Measurements from ENCODE around the gene CNGA1. TPM values are rescaled to one million over a fixed set of nuclear protein-coding genes. Genes with fewer than 3 reads are reported as not detected.
"Not testable (repeated sequence)": the region's sequence is repeated elsewhere in the genome, so short reads cannot be mapped to it uniquely, and the experiment has no call there.

CNGA1 gene
- total RNA-seq, 2 experiments from 2014 or later, result 0.26 to 0.94 TPM

DNA sequence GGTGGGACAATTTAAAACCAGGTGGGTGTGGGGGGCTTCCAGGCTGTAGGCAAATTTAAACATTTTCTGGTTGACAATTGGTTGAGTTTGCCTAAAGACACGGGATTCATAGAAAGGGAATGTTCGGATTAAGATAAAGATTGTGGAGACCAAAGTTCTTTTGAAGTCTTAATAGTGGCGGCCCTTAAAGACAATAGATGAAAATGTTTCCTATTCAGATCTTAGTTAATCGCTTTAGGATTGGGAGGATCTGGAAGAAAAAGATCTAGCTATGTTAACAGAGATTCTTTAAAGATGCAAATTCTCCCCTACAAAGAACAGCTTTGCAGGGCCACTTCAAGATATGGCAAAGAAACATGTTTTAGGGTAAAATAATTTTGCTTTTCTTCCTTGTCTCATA lies 4.8 kb downstream of the CNGA1 start:
- H3K4me3 Mint-ChIP-seq, result no peak overlapping the region
- H3K27ac Mint-ChIP-seq, result no peak overlapping the region
- CTCF ChIA-PET, result interaction anchor here (1.0 to 1.5 kb wide), 3 partner anchors 10 to 74 kb away, joined by 3 read pairs; no protein-coding TSS in a partner anchor
- H3K4me1 Mint-ChIP-seq (ENCODE audit: low read depth), result peaks cover 4% of the 10 kb centered on the region
- intact Hi-C loops (cut with micrococcal nuclease), result no loop called here
- H3K9me3 Mint-ChIP-seq, result peaks cover 3% of the 10 kb centered on the region
- peaks cover 5% of the 10 kb centered on the region for H3K36me3 Mint-ChIP-seq (ENCODE audit: low read depth)
- H3K27me3 Mint-ChIP-seq (ENCODE audit: low read depth), result no peaks in the 10 kb centered on the region
- no peak for DNase-seq

GRCh38 chr4:48010906-48011305 lies 5.6 kb downstream of the CNGA1 start:
- DNase-seq; H3K27ac Mint-ChIP-seq; H3K36me3 Mint-ChIP-seq (ENCODE audit: low read depth); H3K4me3 Mint-ChIP-seq; H3K9me3 Mint-ChIP-seq; H3K4me1 Mint-ChIP-seq (ENCODE audit: low read depth); intact Hi-C loops (cut with micrococcal nuclease); H3K27me3 Mint-ChIP-seq (ENCODE audit: low read depth): not testable (repeated sequence)
- CTCF ChIA-PET, result interaction anchor here (0.7 to 1.4 kb wide), 6 partner anchors 8 to 98 kb away, joined by 3 to 5 read pairs (median 3); no protein-coding TSS in a partner anchor

DNA sequence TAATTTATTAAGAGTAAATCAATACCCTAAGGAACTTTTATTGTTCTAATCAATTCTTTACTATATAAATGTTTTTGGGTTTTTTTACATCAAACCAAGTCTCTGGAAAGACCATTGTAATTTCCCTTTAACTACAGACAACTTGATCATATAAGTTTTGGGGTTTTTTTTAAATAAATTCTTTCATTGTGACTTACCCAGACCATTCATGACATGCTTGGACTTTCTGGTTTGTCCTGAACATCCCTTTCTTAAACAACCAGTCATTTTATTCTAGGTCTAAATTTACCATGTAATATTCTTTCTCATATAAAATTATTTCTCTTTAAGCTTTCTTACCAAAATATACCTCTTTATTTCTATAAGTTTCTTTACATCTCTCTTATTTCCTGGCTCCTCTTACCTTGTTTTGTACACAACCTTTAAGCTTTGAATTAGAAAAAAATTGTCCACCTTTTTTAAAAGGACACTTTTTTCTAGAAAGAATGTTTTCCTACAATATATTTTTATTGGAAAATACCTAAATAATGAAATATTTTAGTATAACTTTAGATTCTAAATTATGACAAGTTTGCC lies 8.4 kb downstream of the CNGA1 start:
- Mint-ChIP-seq H3K27me3 (ENCODE audit: low read depth) (no peaks in the 10 kb centered on the region), H3K4me1 (ENCODE audit: low read depth) (no peaks in the 10 kb centered on the region), H3K9me3 (peaks cover 14% of the 10 kb centered on the region), H3K36me3 (ENCODE audit: low read depth) (peaks cover 7% of the 10 kb centered on the region), H3K27ac (no peak overlapping the region), H3K4me3 (no peak overlapping the region)
- CTCF ChIA-PET, result no interaction called here
- intact Hi-C loops (cut with micrococcal nuclease), result no loop called here
- no peak for DNase-seq

- peaks cover 5% of the 10 kb centered on the region for H3K36me3 Mint-ChIP-seq (ENCODE audit: low read depth)
- peaks cover 14% of the 10 kb centered on the region for H3K9me3 Mint-ChIP-seq
- no peak for DNase-seq
- H3K27ac Mint-ChIP-seq, result no peak overlapping the region
- H3K27me3 Mint-ChIP-seq (ENCODE audit: low read depth), result no peaks in the 10 kb centered on the region
- CTCF ChIA-PET, result interaction anchor here (4.8 kb wide), 1 partner anchor 10 kb away, joined by 30 read pairs; the partner anchor contains the start of genes CNGA1 and NIPAL1
- H3K4me3 Mint-ChIP-seq, result no peak overlapping the region
- intact Hi-C loops (cut with micrococcal nuclease), result loop anchor here (2.0 kb wide), 1 partner anchor 265 kb away; no protein-coding TSS in a partner anchor
- H3K4me1 Mint-ChIP-seq (ENCODE audit: low read depth), result no peaks in the 10 kb centered on the region
Observed at GRCh38 chr4:48005781-48006180, 10.7 kb downstream of the CNGA1 start.

DNA sequence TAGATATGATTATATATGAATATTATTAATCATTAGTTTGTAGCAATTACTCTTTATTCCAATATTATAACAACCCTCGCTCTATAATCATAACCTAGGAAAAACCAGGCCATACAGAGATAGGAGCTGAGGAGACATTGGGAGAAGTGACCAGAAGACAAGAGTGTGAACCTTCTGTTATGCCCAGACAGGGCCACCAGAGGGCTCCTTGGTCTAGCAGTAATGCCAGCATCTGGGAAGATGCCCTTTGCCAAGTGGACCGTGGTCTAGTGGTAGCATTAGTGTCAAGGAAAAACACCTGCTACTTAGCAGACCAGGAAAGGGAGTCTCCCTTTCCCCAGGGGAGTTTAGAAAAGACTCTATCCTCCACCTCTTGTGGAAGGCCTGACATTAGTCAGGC lies 12.9 kb downstream of the CNGA1 start:
- H3K4me1 Mint-ChIP-seq (ENCODE audit: low read depth); H3K36me3 Mint-ChIP-seq (ENCODE audit: low read depth); H3K27me3 Mint-ChIP-seq (ENCODE audit: low read depth); H3K4me3 Mint-ChIP-seq; H3K27ac Mint-ChIP-seq: not testable (repeated sequence)
- peaks cover 17% of the 10 kb centered on the region for H3K9me3 Mint-ChIP-seq
- CTCF ChIA-PET, result interaction anchor here (0.7 to 4.8 kb wide), 15 partner anchors 12 to 105 kb away, joined by 3 to 47 read pairs (median 6); partner anchors contain the start of genes CNGA1 and NIPAL1
- DNase-seq, result peak; percentile 70
- intact Hi-C loops (cut with micrococcal nuclease), result loop anchor here (1.0 to 5.0 kb wide), 4 partner anchors 64 to 138 kb away; no protein-coding TSS in a partner anchor

DNA sequence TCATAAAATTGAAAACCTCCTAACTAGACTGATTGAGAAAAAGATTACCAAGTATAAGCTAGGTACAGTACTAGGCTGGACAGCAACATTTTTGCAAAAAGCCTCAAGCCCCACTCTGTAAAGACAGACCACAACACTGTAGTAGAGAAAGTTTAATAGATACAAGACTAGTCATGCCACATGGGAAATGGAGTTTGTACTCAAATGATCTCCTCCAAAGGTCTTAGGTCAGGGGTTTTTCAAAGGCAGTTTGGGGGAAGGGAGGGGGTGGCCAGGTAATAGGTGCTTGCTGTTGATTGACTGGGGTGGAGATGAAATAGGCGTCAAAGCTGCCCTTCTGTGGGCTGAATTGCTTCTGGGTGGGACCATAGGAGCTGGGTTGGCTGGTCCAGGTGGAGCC lies 14.2 kb downstream of the CNGA1 start:
- H3K27me3 Mint-ChIP-seq (ENCODE audit: low read depth), result no peaks in the 10 kb centered on the region
- intact Hi-C loops (cut with micrococcal nuclease), result loop anchor here (5.0 kb wide), 1 partner anchor 65 kb away; no protein-coding TSS in a partner anchor
- H3K36me3 Mint-ChIP-seq (ENCODE audit: low read depth), result peaks cover 7% of the 10 kb centered on the region
- H3K27ac Mint-ChIP-seq, result no peak overlapping the region
- peaks cover 18% of the 10 kb centered on the region for H3K9me3 Mint-ChIP-seq
- no peak for DNase-seq
- no peaks in the 10 kb centered on the region for H3K4me1 Mint-ChIP-seq (ENCODE audit: low read depth)
- CTCF ChIA-PET, result interaction anchor here (0.6 to 4.8 kb wide), 19 partner anchors 9 to 144 kb away, joined by 3 to 47 read pairs (median 4); partner anchors contain the start of genes CNGA1 and NIPAL1
- no peak overlapping the region for H3K4me3 Mint-ChIP-seq

DNA sequence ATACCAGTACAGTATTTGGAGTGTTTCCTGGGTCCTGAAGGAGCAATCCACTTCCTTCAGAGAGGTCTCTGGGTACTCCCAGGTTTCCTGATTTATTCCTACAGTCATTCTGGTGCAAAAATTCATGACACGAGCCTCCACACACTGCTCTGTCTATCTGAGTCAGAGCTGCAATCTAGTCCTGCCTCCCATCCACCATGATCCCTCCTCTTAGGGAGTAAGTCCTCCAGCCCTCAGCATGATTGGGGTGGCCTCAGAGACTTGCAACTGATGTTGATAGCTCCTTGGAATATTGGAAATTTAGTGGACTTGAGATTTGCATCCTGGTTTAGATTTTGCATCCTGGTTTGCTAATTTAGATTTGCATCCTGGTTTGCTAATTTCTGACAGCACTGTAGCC lies 20.5 kb downstream of the CNGA1 start:
- intact Hi-C loops (cut with micrococcal nuclease), result no loop called here
- Mint-ChIP-seq H3K9me3 (peaks cover 14% of the 10 kb centered on the region), H3K27ac (no peak overlapping the region), H3K4me1 (ENCODE audit: low read depth) (peaks cover 16% of the 10 kb centered on the region), H3K36me3 (ENCODE audit: low read depth) (peaks cover 3% of the 10 kb centered on the region), H3K4me3 (no peak overlapping the region), H3K27me3 (ENCODE audit: low read depth) (no peaks in the 10 kb centered on the region)
- CTCF ChIA-PET, result interaction anchor here (1.6 to 2.1 kb wide), 2 partner anchors 8 to 38 kb away, joined by 5 to 6 read pairs; no protein-coding TSS in a partner anchor
- no peak for DNase-seq

DNA sequence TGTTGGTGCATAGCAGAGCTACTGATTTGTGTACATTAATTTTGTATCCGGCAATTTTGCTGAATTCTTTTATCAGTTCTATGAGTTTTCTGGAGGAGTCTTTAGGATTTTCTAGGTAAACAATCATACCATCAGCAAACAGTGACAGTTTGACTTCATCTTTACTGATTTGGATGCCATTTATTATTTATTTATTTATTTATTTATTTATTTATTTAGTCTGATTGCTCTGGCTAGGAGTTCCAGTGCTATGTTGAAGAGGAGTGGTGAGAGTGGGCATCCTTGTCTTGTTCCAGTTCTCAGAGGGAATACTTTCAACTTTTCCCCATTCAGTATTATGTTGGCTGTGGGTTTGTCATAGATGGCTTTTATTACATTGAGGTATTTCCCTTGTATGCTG lies 24.0 kb downstream of the CNGA1 start:
- H3K27ac Mint-ChIP-seq; H3K36me3 Mint-ChIP-seq (ENCODE audit: low read depth); H3K4me3 Mint-ChIP-seq; CTCF ChIA-PET; H3K27me3 Mint-ChIP-seq (ENCODE audit: low read depth); DNase-seq; intact Hi-C loops (cut with micrococcal nuclease): not testable (repeated sequence)
- Mint-ChIP-seq H3K9me3 (peaks cover 22% of the 10 kb centered on the region), H3K4me1 (ENCODE audit: low read depth) (peaks cover 16% of the 10 kb centered on the region)

GRCh38 chr4:47990145-47990544 lies 26.3 kb downstream of the CNGA1 start:
- peaks cover 22% of the 10 kb centered on the region for H3K9me3 Mint-ChIP-seq
- H3K4me3 Mint-ChIP-seq, result no peak overlapping the region
- DNase-seq, result no peak
- H3K27ac Mint-ChIP-seq, result no peak overlapping the region
- H3K36me3 Mint-ChIP-seq (ENCODE audit: low read depth), result no peaks in the 10 kb centered on the region
- H3K27me3 Mint-ChIP-seq (ENCODE audit: low read depth), result no peaks in the 10 kb centered on the region
- H3K4me1 Mint-ChIP-seq (ENCODE audit: low read depth), result peaks cover 16% of the 10 kb centered on the region
- intact Hi-C loops (cut with micrococcal nuclease), result no loop called here
- CTCF ChIA-PET, result no interaction called here

GRCh38 chr4:47974566-47974965 lies 41.9 kb downstream of the CNGA1 start:
- intact Hi-C loops (cut with micrococcal nuclease), result no loop called here
- H3K27ac Mint-ChIP-seq, result no peak overlapping the region
- no peak for DNase-seq
- H3K36me3 Mint-ChIP-seq (ENCODE audit: low read depth), result no peaks in the 10 kb centered on the region
- no peaks in the 10 kb centered on the region for H3K4me1 Mint-ChIP-seq (ENCODE audit: low read depth)
- no peaks in the 10 kb centered on the region for H3K27me3 Mint-ChIP-seq (ENCODE audit: low read depth)
- no peaks in the 10 kb centered on the region for H3K9me3 Mint-ChIP-seq
- CTCF ChIA-PET, result no interaction called here
- no peak overlapping the region for H3K4me3 Mint-ChIP-seq

DNA sequence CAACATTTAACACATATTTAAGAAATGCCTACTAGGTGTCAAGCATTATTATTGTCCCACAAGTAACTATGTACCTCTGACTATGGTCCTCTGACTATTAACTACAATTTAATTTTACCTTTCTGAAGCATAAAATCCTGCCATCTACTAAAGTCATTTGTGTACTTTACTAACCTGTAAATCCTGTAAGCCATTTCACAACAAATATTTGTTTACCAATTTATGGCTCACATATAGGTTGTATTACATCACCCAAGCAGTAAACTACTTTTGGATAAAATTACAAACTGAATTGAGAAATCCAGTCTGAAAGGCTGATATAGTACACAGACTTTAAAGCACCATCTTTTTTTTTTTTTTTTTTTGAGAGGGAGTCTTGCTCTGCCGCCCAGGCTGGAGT lies 43.8 kb downstream of the CNGA1 start:
- CTCF ChIA-PET, result no interaction called here
- H3K4me3 Mint-ChIP-seq, result no peak overlapping the region
- H3K27ac Mint-ChIP-seq, result no peak overlapping the region
- no peaks in the 10 kb centered on the region for H3K9me3 Mint-ChIP-seq
- DNase-seq, result no peak
- H3K36me3 Mint-ChIP-seq (ENCODE audit: low read depth), result no peaks in the 10 kb centered on the region
- intact Hi-C loops (cut with micrococcal nuclease), result no loop called here
- no peaks in the 10 kb centered on the region for H3K4me1 Mint-ChIP-seq (ENCODE audit: low read depth)
- H3K27me3 Mint-ChIP-seq (ENCODE audit: low read depth), result no peaks in the 10 kb centered on the region

DNA sequence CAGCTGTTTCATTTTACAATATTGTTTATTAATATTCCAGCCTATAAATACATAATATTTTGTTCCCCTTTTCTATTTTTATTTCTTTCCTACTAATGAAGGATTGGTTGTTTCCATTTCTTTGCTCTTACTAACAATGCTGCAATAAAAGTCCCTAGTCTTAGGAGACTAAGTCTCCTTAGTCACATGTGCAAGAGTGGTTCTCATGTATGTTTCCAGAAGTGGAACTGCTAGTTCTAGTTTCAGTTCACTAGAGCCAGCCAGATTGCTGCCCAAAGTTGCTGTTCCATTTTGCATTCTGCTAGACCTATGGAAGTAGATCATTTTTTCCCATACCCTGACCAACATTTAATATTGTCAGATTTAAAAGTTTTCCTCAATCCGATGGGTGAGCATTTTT lies 44.3 kb downstream of the CNGA1 start:
- Mint-ChIP-seq H3K27me3 (ENCODE audit: low read depth) (no peaks in the 10 kb centered on the region), H3K36me3 (ENCODE audit: low read depth) (no peaks in the 10 kb centered on the region), H3K27ac (no peak overlapping the region), H3K4me3 (no peak overlapping the region), H3K9me3 (no peaks in the 10 kb centered on the region), H3K4me1 (ENCODE audit: low read depth) (no peaks in the 10 kb centered on the region)
- intact Hi-C loops (cut with micrococcal nuclease), result no loop called here
- CTCF ChIA-PET, result no interaction called here
- DNase-seq, result no peak

DNA sequence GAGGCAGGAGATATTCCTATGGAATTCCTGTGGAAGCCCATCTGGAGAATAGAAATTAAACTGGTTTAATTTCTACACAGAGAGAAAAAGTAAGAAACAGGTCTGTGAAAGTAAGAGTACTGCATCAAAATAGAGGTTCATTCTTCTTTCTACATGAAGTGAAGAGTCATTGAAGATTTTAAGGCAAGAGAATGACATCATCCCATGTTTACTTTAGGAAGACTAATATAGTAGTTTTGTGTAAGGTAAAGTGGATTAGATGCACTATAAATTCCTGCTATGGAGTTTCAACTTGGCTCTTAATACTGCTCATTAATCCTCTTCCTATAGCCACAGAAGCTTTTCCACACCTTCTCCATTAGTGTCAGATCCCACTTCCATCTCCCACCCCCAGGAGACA lies 47.6 kb downstream of the CNGA1 start:
- H3K27ac Mint-ChIP-seq, result no peak overlapping the region
- no peaks in the 10 kb centered on the region for H3K27me3 Mint-ChIP-seq (ENCODE audit: low read depth)
- no peak overlapping the region for H3K4me3 Mint-ChIP-seq
- no peaks in the 10 kb centered on the region for H3K36me3 Mint-ChIP-seq (ENCODE audit: low read depth)
- H3K9me3 Mint-ChIP-seq, result no peaks in the 10 kb centered on the region
- no peak for DNase-seq
- CTCF ChIA-PET, result no interaction called here
- H3K4me1 Mint-ChIP-seq (ENCODE audit: low read depth), result no peaks in the 10 kb centered on the region
- intact Hi-C loops (cut with micrococcal nuclease), result no loop called here
